ENCODE data around the gene LTB4R.

The LTB4R gene

GRCh38 chr14:24285351-24285750 is 26.0 kb upstream of the LTB4R start:
- no peak for TF ChIP-seq CTCF (IDR thresholded peaks at IDR 0.05; ENCODE audit: borderline replicate concordance, insufficient read depth, low read depth, low read length)
- no peak overlapping the region for H3K4me3 ChIP-seq (ENCODE audit: low read depth, low read length)

DNA sequence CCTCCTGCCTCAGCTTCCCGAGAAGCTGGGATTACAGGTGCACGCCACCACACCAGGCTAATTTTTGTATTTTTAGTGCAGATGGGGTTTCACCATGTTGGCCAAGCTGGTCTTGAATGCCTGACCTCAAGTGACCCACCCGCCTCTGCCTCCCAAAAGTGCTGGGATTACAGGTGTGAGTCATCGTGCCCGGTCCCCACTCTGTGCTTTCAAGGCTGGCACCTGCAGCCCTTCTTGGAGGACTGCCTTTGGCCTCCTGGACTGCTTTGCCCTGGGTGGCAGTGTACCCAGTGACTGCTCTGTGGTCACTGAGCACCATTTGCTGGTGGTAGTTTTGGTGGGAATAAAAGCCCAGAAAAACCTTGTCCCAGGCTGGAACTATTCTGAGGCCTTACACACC is 24.3 kb upstream of the LTB4R start:
- H3K4me3 ChIP-seq (ENCODE audit: low read depth, low read length): no peak overlapping the region
- no peak for TF ChIP-seq CTCF (IDR thresholded peaks at IDR 0.05; ENCODE audit: borderline replicate concordance, insufficient read depth, low read depth, low read length)

DNA sequence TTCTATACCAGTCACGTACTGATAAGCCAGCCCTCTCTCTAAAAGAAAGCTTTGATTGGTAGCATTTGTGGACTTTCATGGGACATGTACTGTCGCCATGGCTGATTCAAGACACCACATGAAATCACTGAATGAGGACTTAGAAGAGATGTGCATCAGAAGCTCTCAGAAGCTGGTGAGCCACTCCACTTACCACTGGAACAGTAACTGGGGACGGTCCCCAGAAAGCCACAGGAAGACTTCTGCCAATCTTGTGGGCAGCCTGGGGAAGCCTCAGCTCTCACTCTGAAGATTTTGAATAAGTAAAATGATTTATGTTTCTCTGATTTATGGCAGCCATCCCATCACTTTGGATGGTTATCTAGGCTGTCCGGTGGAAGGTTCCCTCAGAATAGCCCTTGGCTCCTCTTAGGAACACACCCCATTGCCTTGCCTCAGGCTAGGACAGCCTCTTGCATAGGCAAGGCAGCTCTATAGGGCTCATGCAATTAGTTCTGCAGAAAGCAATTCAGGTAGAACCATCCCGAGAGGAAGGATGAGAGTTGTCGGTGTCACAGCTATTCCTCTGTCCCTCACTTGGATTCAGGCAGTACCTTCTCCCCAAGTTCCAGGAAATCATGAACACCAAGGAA is 21.5 kb upstream of the LTB4R start:
- TF ChIP-seq CTCF (IDR thresholded peaks at IDR 0.05; ENCODE audit: borderline replicate concordance, insufficient read depth, low read depth, low read length): no peak
- no peak overlapping the region for H3K4me3 ChIP-seq (ENCODE audit: low read depth, low read length)

DNA sequence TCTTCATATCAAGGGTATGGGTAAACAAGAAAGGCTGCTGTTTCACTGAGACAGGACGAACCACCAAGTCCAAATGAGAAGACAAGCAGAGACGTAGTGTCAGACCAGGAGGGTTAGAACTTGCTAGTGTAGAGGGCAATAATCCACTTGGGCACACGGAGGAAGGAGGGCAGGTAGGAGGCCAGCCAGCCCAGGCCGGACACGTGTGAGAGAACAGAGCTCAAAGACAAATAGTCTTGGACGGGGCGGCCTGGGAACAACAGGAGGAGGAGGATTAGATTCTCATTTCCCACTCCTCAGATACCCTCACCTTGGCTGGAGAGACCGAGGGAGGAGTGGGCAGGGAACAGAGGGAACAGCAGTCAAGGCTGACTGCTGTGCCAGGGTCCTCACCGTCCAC is 20.6 kb upstream of the LTB4R start:
- no peak overlapping the region for H3K4me3 ChIP-seq (ENCODE audit: low read depth, low read length)
- no peak for TF ChIP-seq CTCF (IDR thresholded peaks at IDR 0.05; ENCODE audit: borderline replicate concordance, insufficient read depth, low read depth, low read length)

- no peak overlapping the region for H3K4me3 ChIP-seq (ENCODE audit: low read depth, low read length)
- TF ChIP-seq CTCF (IDR thresholded peaks at IDR 0.05; ENCODE audit: borderline replicate concordance, insufficient read depth, low read depth, low read length): no peak
These were observed 19.7 kb upstream of the LTB4R start for GRCh38 chr14:24291446-24292117.

DNA sequence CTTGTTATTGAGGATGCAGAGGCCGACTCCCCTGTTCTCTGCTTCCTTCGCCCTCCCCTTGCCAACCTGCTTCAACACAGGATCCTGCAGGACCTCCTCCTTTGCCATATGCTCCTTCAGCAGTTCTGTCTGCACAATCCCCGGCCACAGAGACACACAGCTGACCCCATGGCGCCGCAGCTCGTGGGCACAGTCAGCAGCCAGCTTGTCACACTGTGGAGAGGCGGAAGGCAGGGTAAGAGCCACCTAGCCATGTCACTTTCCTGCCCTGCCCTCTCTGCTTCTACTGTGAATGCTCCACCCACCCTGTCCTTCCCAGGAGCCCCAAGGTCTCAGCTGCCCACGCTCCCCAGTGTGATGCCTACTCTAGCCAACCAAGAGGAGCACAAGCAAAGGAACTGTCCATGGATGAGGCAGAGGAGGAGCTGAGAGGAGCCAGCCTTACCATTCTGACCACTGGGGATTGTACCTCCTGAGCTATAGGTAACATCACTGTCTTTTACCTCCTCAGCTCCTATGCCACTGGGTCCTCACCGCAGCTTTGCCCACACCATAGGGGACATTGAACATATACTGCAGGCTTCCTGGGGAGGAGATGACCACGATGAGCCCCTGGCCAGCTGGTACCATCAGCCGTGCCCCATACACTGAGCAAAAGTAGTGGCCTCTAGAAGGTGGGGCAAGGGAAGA is 19.0 kb upstream of the LTB4R start:
- no peak for TF ChIP-seq CTCF (IDR thresholded peaks at IDR 0.05; ENCODE audit: borderline replicate concordance, insufficient read depth, low read depth, low read length)
- H3K4me3 ChIP-seq (ENCODE audit: low read depth, low read length): no peak overlapping the region

- H3K4me3 ChIP-seq (ENCODE audit: low read depth, low read length): no peak overlapping the region
- TF ChIP-seq CTCF (IDR thresholded peaks at IDR 0.05; ENCODE audit: borderline replicate concordance, insufficient read depth, low read depth, low read length): no peak
These were observed 17.8 kb upstream of the LTB4R start for GRCh38 chr14:24293525-24293924.

All from GM12875 (cell line).